Endodermal cell (in vitro differentiated cells): ENCODE measurements around the gene GPR39. TPM values are rescaled to one million over a fixed set of nuclear protein-coding genes. Genes with fewer than 3 reads are reported as not detected.

Experiments used
- DNase-seq: peaks from one replicate; pipeline ENCODE4 v3.0.0-alpha.2; 2017
- H3K27ac ChIP-seq: 2 replicates; pipeline ENCODE4 v1.5.1; 2013; ENCODE audit warnings: mild to moderate bottlenecking, low read depth, low read length, moderate library complexity
- H3K27me3 ChIP-seq: 2 replicates; pipeline ENCODE4 v1.6.1; 2013; ENCODE audit warnings: mild to moderate bottlenecking, low read length, moderate library complexity; ENCODE audit not compliant: insufficient read depth, control insufficient read depth, poor library complexity, severe bottlenecking
- H3K36me3 ChIP-seq: 2 replicates; pipeline ENCODE4 v1.7.0; 2013; ENCODE audit warnings: mild to moderate bottlenecking, low read length, moderate library complexity; ENCODE audit not compliant: control insufficient read depth, insufficient read depth
- H3K4me1 ChIP-seq: one replicate; pipeline ENCODE4 v1.7.0; 2013; ENCODE audit warnings: low read length; ENCODE audit not compliant: control insufficient read depth, insufficient read depth
- H3K4me3 ChIP-seq: 2 replicates; pipeline ENCODE4 v1.5.1; 2013; ENCODE audit warnings: mild to moderate bottlenecking, low read length, moderate library complexity
- H3K9ac ChIP-seq: 2 replicates; pipeline ENCODE4 v1.6.1; 2013; ENCODE audit warnings: mild to moderate bottlenecking, low read length, moderate library complexity; ENCODE audit not compliant: poor library complexity, severe bottlenecking; ENCODE audit errors: extremely low read depth
- H3K9me3 ChIP-seq: 2 replicates; pipeline ENCODE4 v1.6.1; 2013; ENCODE audit warnings: mild to moderate bottlenecking, low read length, moderate library complexity; ENCODE audit not compliant: control insufficient read depth
- H3K27ac Mint-ChIP-seq: 2 replicates; pipeline ENCODE4 v1.8.0; 2020; ENCODE audit warnings: mixed read lengths
- H3K27me3 Mint-ChIP-seq: 2 replicates; pipeline ENCODE4 v1.8.0; 2021; ENCODE audit warnings: mild to moderate bottlenecking, mixed read lengths; ENCODE audit not compliant: insufficient read depth
- H3K36me3 Mint-ChIP-seq: 2 replicates; pipeline ENCODE4 v1.8.0; 2020; ENCODE audit warnings: low read depth, mixed read lengths
- H3K4me1 Mint-ChIP-seq: 2 replicates; pipeline ENCODE4 v1.8.0; 2020; ENCODE audit warnings: mixed read lengths
- H3K4me3 Mint-ChIP-seq: 2 replicates; pipeline ENCODE4 v1.8.0; 2020; ENCODE audit warnings: mild to moderate bottlenecking, moderate library complexity, mixed read lengths
- H3K9me3 Mint-ChIP-seq: 2 replicates; pipeline ENCODE4 v1.8.0; 2020; ENCODE audit warnings: mild to moderate bottlenecking, mixed read lengths
- WGBS, 2 experiments: methylation state at CpG; one replicate each; pipeline versions ENCODE4 v1.1.5 to v1.1.7; 2013; ENCODE audit warnings: missing lambda C conversion rate in 2 of 2, mixed read lengths in 1 of 2; ENCODE audit not compliant: insufficient coverage in 1 of 2, insufficient read length in 1 of 2; 5-methylcytosine and 5-hydroxymethylcytosine counted together
- total RNA-seq, 2 donors: library from RNA; stranded (reverse); fragmentation: NEBNext Ultra II Directional in 1 of 2; extraction: Animal tissue kit (Norgen Biotek cat#: 25700) in 1 of 2; gene quantifications; 2 replicates in 1 of 2; 3 replicates in 1 of 2; pipeline ENCODE4 v1.2.1, GENCODE V29; 2021
- TF ChIP-seq, protein P1 (sequence below): fragments of 200-600 bp; sonication (generic); conservative IDR thresholded peaks from 2 replicates; pipeline ENCODE4 v1.5.0; 2021; ENCODE audit warnings: antibody characterized with exemption, mild to moderate bottlenecking

Gene GPR39
- total RNA-seq, 2 donors from 2014 or later: 9.4 to 14.6 TPM

DNA sequence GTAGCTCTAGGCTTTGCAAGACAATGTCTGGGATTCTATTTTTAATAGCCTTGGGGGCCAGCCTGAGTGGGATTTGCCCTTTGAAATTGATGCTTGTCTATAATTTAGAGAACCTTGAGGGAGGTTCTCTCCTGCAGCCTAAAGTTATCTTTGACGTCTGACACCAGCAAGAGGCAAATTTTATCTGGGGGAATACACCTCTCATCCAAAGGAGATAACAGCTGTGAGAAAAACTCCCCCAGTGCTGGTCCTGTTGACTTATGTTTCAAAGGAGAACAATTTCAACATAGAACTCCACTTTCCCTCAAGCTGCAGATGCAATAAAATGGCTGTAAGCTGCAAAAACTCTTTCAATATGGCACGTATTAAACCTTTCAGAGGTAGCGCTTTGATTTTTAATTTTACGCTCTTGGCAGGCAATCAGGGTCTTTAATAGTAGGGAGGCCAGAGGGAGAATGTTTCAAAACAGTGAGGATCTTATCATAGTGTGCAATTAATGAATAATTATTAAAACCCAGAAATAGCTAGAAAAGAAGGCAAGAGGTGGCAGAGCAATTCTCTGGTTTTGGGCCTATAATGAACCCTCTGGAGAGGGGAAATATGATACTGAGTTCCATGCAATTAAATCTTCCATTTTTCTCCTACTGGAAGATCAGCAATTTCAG lies 191.0 kb downstream of the GPR39 start:
- DNase-seq: peak; percentile 23
- Histone ChIP-seq H3K9me3 (no peaks in the 10 kb centered on the region), H3K4me3 (peak overlapping the region; percentile 9), H3K27me3 (no peaks in the 10 kb centered on the region), H3K36me3 (no peaks in the 10 kb centered on the region), H3K27ac (no peak overlapping the region), H3K4me1 (peaks cover 18% of the 10 kb centered on the region), H3K9ac (no peak overlapping the region)
- Mint-ChIP-seq H3K27me3 (no peaks in the 10 kb centered on the region), H3K27ac (no peak overlapping the region), H3K9me3 (no peaks in the 10 kb centered on the region), H3K4me3 (no peak overlapping the region), H3K4me1 (peaks cover 47% of the 10 kb centered on the region), H3K36me3 (no peaks in the 10 kb centered on the region)
- WGBS, 2 experiments: 78 to 94% methylated on average over 3 to 4 of the region's 4 CpGs
- TF ChIP-seq, protein P1, sequence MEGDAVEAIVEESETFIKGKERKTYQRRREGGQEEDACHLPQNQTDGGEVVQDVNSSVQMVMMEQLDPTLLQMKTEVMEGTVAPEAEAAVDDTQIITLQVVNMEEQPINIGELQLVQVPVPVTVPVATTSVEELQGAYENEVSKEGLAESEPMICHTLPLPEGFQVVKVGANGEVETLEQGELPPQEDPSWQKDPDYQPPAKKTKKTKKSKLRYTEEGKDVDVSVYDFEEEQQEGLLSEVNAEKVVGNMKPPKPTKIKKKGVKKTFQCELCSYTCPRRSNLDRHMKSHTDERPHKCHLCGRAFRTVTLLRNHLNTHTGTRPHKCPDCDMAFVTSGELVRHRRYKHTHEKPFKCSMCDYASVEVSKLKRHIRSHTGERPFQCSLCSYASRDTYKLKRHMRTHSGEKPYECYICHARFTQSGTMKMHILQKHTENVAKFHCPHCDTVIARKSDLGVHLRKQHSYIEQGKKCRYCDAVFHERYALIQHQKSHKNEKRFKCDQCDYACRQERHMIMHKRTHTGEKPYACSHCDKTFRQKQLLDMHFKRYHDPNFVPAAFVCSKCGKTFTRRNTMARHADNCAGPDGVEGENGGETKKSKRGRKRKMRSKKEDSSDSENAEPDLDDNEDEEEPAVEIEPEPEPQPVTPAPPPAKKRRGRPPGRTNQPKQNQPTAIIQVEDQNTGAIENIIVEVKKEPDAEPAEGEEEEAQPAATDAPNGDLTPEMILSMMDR: no peak

DNA sequence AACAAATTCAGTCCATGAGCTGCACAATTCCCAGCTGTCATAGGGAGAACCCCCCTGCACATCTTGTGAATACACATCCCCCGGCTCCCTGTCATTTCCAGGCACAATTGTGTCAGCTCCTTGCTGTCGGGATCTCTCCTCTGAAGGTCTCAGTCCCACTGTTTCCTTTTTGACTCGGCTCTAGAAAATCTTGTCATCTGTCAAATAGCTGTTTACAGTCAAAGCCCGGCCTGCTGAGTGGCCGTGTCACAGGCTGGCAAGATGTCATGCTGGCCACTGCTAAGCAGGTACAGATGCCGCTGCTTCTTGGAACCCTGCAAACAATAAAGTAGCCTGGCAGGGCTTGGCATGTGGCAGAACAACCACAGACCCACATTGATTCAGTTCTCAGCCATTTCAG lies 191.7 kb downstream of the GPR39 start:
- WGBS, 2 experiments: 70 to 75% methylated on average over 6 of the region's 6 CpGs
- TF ChIP-seq, protein P1: no peak

DNA sequence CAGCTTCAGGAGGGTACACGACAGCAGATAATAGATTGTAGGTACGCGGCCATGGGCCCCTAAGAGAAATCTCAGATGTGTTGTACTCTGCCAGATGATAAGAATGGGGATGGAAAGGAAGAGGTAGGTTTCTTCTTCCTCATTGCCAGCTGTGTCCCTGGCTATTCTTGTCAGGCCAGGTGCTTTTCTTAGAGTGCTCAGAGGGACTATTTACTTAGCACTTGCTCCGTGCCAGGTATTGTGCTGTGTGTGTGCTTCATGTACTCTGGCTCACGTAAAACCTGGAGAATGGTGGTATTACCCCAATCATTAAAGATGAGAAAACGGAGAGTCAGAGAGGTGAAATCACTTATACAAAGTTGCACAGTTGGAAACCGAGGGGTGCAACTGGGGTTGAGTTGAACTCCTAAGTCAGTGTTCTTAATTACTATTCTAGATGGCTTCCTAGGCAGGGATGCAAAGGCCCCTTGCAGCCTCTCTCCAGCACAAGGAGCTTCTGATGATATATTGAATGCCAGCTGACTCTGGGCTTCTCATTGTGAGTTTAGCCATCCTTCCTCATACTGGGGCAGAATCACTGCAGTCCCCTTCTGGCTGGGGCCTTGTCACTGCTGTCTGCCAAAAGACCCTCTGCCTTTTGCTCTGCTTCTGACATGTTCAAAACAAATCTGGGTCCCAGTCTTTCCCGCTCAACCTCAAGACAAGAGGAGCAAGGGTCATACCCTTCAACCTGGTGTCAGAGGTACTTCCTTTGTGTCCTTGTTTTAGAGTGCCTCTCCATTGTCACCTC lies 192.7 kb downstream of the GPR39 start:
- H3K27ac Mint-ChIP-seq: no peak overlapping the region
- no peak overlapping the region for H3K4me3 Mint-ChIP-seq
- Histone ChIP-seq H3K36me3 (no peaks in the 10 kb centered on the region), H3K9ac (no peak overlapping the region), H3K4me3 (no peak overlapping the region), H3K27ac (no peak overlapping the region), H3K9me3 (no peaks in the 10 kb centered on the region), H3K27me3 (no peaks in the 10 kb centered on the region), H3K4me1 (peaks cover 18% of the 10 kb centered on the region)
- 96 to 97% methylated on average over 6 to 8 of the region's 8 CpGs for WGBS, 2 experiments
- no peaks in the 10 kb centered on the region for H3K36me3 Mint-ChIP-seq
- H3K4me1 Mint-ChIP-seq: peaks cover 51% of the 10 kb centered on the region
- TF ChIP-seq, protein P1: no peak
- no peaks in the 10 kb centered on the region for H3K9me3 Mint-ChIP-seq
- H3K27me3 Mint-ChIP-seq: no peaks in the 10 kb centered on the region
- DNase-seq: peak; percentile 35

More for the DNA sequence above, 191.7 kb downstream of the GPR39 start:
- Mint-ChIP-seq H3K9me3 (no peaks in the 10 kb centered on the region), H3K36me3 (no peaks in the 10 kb centered on the region), H3K4me3 (no peak overlapping the region), H3K27me3 (no peaks in the 10 kb centered on the region), H3K27ac (no peak overlapping the region), H3K4me1 (peaks cover 51% of the 10 kb centered on the region)
- Histone ChIP-seq H3K9ac (no peak overlapping the region), H3K4me3 (no peak overlapping the region), H3K27ac (no peak overlapping the region), H3K4me1 (peaks cover 18% of the 10 kb centered on the region), H3K36me3 (no peaks in the 10 kb centered on the region), H3K9me3 (no peaks in the 10 kb centered on the region), H3K27me3 (no peaks in the 10 kb centered on the region)
- DNase-seq: no peak
